Fibroblast of lung (primary cell): Measurements from ENCODE around the gene SPRR4. TPM values are rescaled to one million over a fixed set of nuclear protein-coding genes. Genes with fewer than 3 reads are reported as not detected.

Experiments used
- DNase-seq, 2 donors: peaks; one replicate each; pipeline versions ENCODE4 v3.0.0 to v3.0.0-alpha.2; 2010; ENCODE audit warnings: low read depth in 2 of 2
- H2AFZ ChIP-seq: 2 replicates; pipeline ENCODE4 v1.5.1; 2012; ENCODE audit warnings: low read length, control low read depth, inconsistent platforms
- H3K27ac ChIP-seq: 2 replicates; pipeline ENCODE4 v1.5.1; 2011; ENCODE audit warnings: low read length, control low read depth; ENCODE audit not compliant: insufficient read depth
- H3K27me3 ChIP-seq: 2 replicates; pipeline ENCODE4 v1.5.1; 2011; ENCODE audit warnings: mild to moderate bottlenecking, low read length; ENCODE audit not compliant: control insufficient read depth, insufficient read depth
- H3K36me3 ChIP-seq: 2 replicates; pipeline ENCODE4 v1.5.1; 2011; ENCODE audit warnings: low read length; ENCODE audit not compliant: control insufficient read depth, insufficient read depth
- H3K4me1 ChIP-seq: 2 replicates; pipeline ENCODE4 v1.5.1; 2011; ENCODE audit warnings: low read length; ENCODE audit not compliant: control insufficient read depth, insufficient read depth; ENCODE audit errors: extremely low read depth
- H3K4me2 ChIP-seq: 2 replicates; pipeline ENCODE4 v1.5.1; 2011; ENCODE audit warnings: low read length, control low read depth; ENCODE audit not compliant: insufficient read depth; ENCODE audit errors: extremely low read depth
- H3K4me3 ChIP-seq, 4 experiments: fragments of 200-600 bp in 1 of 4; sonication (generic) in 1 of 4; replicated peaks in 1 of 4; 2 replicates each; pipeline ENCODE4 v1.5.1; 2011 to 2016; ENCODE audit warnings: low read length in 4 of 4, low read depth in 3 of 4, mild to moderate bottlenecking in 3 of 4, control low read depth in 2 of 4, inconsistent platforms in 1 of 4, mixed read lengths in 1 of 4; ENCODE audit not compliant: insufficient read depth in 1 of 4; ENCODE audit errors: control extremely low read depth in 1 of 4
- H3K79me2 ChIP-seq: 2 replicates; pipeline ENCODE4 v1.5.1; 2012; ENCODE audit warnings: mild to moderate bottlenecking, low read length, inconsistent platforms; ENCODE audit not compliant: control insufficient read depth, insufficient read depth
- H3K9ac ChIP-seq: 2 replicates; pipeline ENCODE4 v1.5.1; 2011; ENCODE audit warnings: mild to moderate bottlenecking, low read length, control low read depth; ENCODE audit not compliant: insufficient read depth
- H3K9me3 ChIP-seq: 2 replicates; pipeline ENCODE4 v1.5.1; 2012; ENCODE audit warnings: low read depth, low read length; ENCODE audit not compliant: control insufficient read depth, insufficient read depth
- H4K20me1 ChIP-seq: 2 replicates; pipeline ENCODE4 v1.5.1; 2011; ENCODE audit warnings: low read length; ENCODE audit not compliant: control insufficient read depth, insufficient read depth; ENCODE audit errors: extremely low read depth
- CTCF ChIP-seq, 2 donors: IDR thresholded peaks in 1 of 2; conservative IDR thresholded peaks in 1 of 2; 1 replicate in 1 of 2; 2 replicates in 1 of 2; pipeline ENCODE4 v1.5.1; 2011 to 2012; ENCODE audit warnings: low read length in 2 of 2, control low read depth in 1 of 2, inconsistent platforms in 1 of 2, low read depth in 1 of 2, mild to moderate bottlenecking in 1 of 2
- EZH2 ChIP-seq: IDR thresholded peaks from 2 replicates; pipeline ENCODE4 v1.5.1; 2012; ENCODE audit warnings: low read length, control low read depth, mild to moderate bottlenecking; ENCODE audit errors: missing control alignments
- polyA plus RNA-seq, 2 donors: library from polyadenylated mRNA; depleted of rRNA in 1 of 2; stranded (reverse) in 1 of 2; unstranded in 1 of 2; fragments of >200 nt; gene quantifications; 2 replicates each; pipeline ENCODE4 v1.2.1, GENCODE V29; 2011 to 2012; ENCODE audit warnings: missing spikeins in 1 of 2
- total RNA-seq: library from RNA; depleted of rRNA; stranded (reverse); fragments of >200 nt; gene quantifications from 2 replicates; pipeline ENCODE4 v1.2.1, GENCODE V29; 2014

The SPRR4 gene
- total and polyA plus RNA-seq, 2 donors (not counting 1 experiment from before 2014, with no cell fraction given) = not detected

GRCh38 chr1:152961226-152961891 is 9.1 kb upstream of the SPRR4 start:
- H3K27me3 ChIP-seq = no peaks in the 10 kb centered on the region

GRCh38 chr1:152962876-152963415 is 7.5 kb upstream of the SPRR4 start:
- TF ChIP-seq EZH2 = no peak
- no peak for TF ChIP-seq CTCF (conservative IDR thresholded peaks at IDR 0.05 in 1 of 2, IDR thresholded peaks at IDR 0.05 in 1 of 2; ENCODE audit: low read depth in 1 of 2, low read length in 2 of 2)
- no peaks in the 10 kb centered on the region for H3K36me3 ChIP-seq
- no peak overlapping the region for H3K4me2 ChIP-seq
- no peaks in the 10 kb centered on the region for H3K4me1 ChIP-seq
- H3K27ac ChIP-seq = no peak overlapping the region
- no peak for DNase-seq
- H2AFZ ChIP-seq = no peak overlapping the region
- no peaks in the 10 kb centered on the region for H3K27me3 ChIP-seq
- H3K9ac ChIP-seq = no peak overlapping the region
- no peak overlapping the region for H3K4me3 ChIP-seq
- H4K20me1 ChIP-seq = no peaks in the 10 kb centered on the region
- H3K79me2 ChIP-seq = no peaks in the 10 kb centered on the region
- no peaks in the 10 kb centered on the region for H3K9me3 ChIP-seq

More at GRCh38 chr1:152961226-152961891, 9.1 kb upstream of the SPRR4 start:
- Histone ChIP-seq H3K79me2 (no peaks in the 10 kb centered on the region), H4K20me1 (no peaks in the 10 kb centered on the region), H3K9me3 (no peaks in the 10 kb centered on the region), H3K4me3 (no peak overlapping the region), H3K36me3 (no peaks in the 10 kb centered on the region), H3K27ac (no peak overlapping the region), H3K4me2 (no peak overlapping the region), H3K4me1 (no peaks in the 10 kb centered on the region), H2AFZ (no peak overlapping the region), H3K9ac (no peak overlapping the region)
- TF ChIP-seq CTCF (conservative IDR thresholded peaks at IDR 0.05 in 1 of 2, IDR thresholded peaks at IDR 0.05 in 1 of 2; ENCODE audit: low read depth in 1 of 2, low read length in 2 of 2) (no peak), EZH2 (no peak)
- no peak for DNase-seq

GRCh38 chr1:152964536-152964935 is 5.9 kb upstream of the SPRR4 start:
- no peak overlapping the region for H2AFZ ChIP-seq
- TF ChIP-seq EZH2 (no peak), CTCF (conservative IDR thresholded peaks at IDR 0.05 in 1 of 2, IDR thresholded peaks at IDR 0.05 in 1 of 2; ENCODE audit: low read depth in 1 of 2, low read length in 2 of 2) (no peak)
- H3K4me2 ChIP-seq = no peak overlapping the region
- H3K9me3 ChIP-seq = no peaks in the 10 kb centered on the region
- no peak overlapping the region for H3K4me3 ChIP-seq
- no peak overlapping the region for H3K9ac ChIP-seq
- H4K20me1 ChIP-seq = no peaks in the 10 kb centered on the region
- no peaks in the 10 kb centered on the region for H3K79me2 ChIP-seq
- H3K36me3 ChIP-seq = no peaks in the 10 kb centered on the region
- H3K4me1 ChIP-seq = no peaks in the 10 kb centered on the region
- no peak overlapping the region for H3K27ac ChIP-seq
- no peaks in the 10 kb centered on the region for H3K27me3 ChIP-seq
- DNase-seq = no peak
